K562 (cell line): ENCODE results near the gene TRAF3IP1. TPM values are rescaled to one million over a fixed set of nuclear protein-coding genes. Genes with fewer than 3 reads are reported as not detected.

Experiments
- ATAC-seq: fragments of 200-7000 bp; cut with Tn5 transposase; 3 replicates; pipeline ENCODE4 v1.9.1; 2020; ENCODE audit warnings: moderate library complexity
- BruUV-seq: library from RNA; stranded (reverse); fragments of 400-500 nt; replicated peaks from 2 replicates; lab custom pipeline; 2021; lab: Mats Ljungman, UMichigan
- CTCF ChIA-PET: fragments of 300-600 bp; formaldehyde crosslinking; extraction: SDS; loops from one replicate; lab custom pipeline; 2021; ENCODE audit warnings: low intra/inter-chr PET ratio; lab: Yijun Ruan, JAX
- POLR2A ChIA-PET: fragments of 300-600, 350-650 bp; sonication (Branson Sonifier 250); formaldehyde crosslinking; extraction: SDS; loops from one replicate; lab custom pipeline; 2021; ENCODE audit warnings: antibody characterized with exemption, inconsistent platforms; lab: Yijun Ruan, JAX
- DNase-seq, 4 experiments: peaks; one replicate each; pipeline versions ENCODE4 v3.0.0 to v3.0.0-alpha.2; 2011 to 2018; ENCODE audit warnings: low spot score in 3 of 4, mixed read lengths in 3 of 4; ENCODE audit errors: extremely low read depth in 1 of 4
- FAIRE-seq: peaks from 2 replicates; lab custom pipeline; 2011; peaks lifted over from hg19 to GRCh38; lab: Jason Lieb, UNC
- H2AFZ ChIP-seq: 2 replicates; pipeline ENCODE4 v1.6.0; 2011; ENCODE audit warnings: low read depth, low read length, control low read depth, inconsistent platforms
- H3K27ac ChIP-seq: fragments of 200-600 bp; 3 replicates; pipeline ENCODE4 v1.8.0; 2011; ENCODE audit warnings: low read depth, mild to moderate bottlenecking, control low read depth, inconsistent platforms, low read length, moderate library complexity, mixed read lengths; ENCODE audit errors: extremely low read depth
- H3K27me3 ChIP-seq, 2 experiments: fragments of 300-600 bp in 1 of 2; 2 replicates in 1 of 2; 3 replicates in 1 of 2; pipeline versions ENCODE4 v1.6.0 to v1.8.0; 2011; ENCODE audit warnings: inconsistent platforms in 2 of 2, low read length in 2 of 2, mild to moderate bottlenecking in 1 of 2, mixed read lengths in 1 of 2, moderate library complexity in 1 of 2; ENCODE audit not compliant: control insufficient read depth in 2 of 2, insufficient read depth in 2 of 2
- H3K36me3 ChIP-seq: fragments of 300-600 bp; 3 replicates; pipeline ENCODE4 v1.8.0; 2011; ENCODE audit warnings: mild to moderate bottlenecking, low read length, inconsistent platforms; ENCODE audit not compliant: control insufficient read depth, insufficient read depth
- H3K4me1 ChIP-seq, 2 experiments: fragments of 200-600 bp in 1 of 2; replicated peaks in 1 of 2; 2 replicates in 1 of 2; 3 replicates in 1 of 2; pipeline versions ENCODE4 v1.5.1 to v1.8.0; 2011; ENCODE audit warnings: inconsistent platforms in 2 of 2, low read length in 2 of 2, mild to moderate bottlenecking in 1 of 2, mixed read lengths in 1 of 2, moderate library complexity in 1 of 2; ENCODE audit not compliant: control insufficient read depth in 2 of 2, insufficient read depth in 2 of 2
- H3K4me2 ChIP-seq: 2 replicates; pipeline ENCODE4 v1.6.1; 2011; ENCODE audit warnings: low read length, control low read depth, inconsistent platforms, mixed read lengths; ENCODE audit not compliant: insufficient read depth
- H3K4me3 ChIP-seq: fragments of 200-600 bp; sonication (generic), shearing (Covaris generic); 2 replicates; pipeline ENCODE4 v1.5.1; 2016; ENCODE audit warnings: control low read depth, inconsistent platforms
- H3K79me2 ChIP-seq: fragments of 200-600 bp; 3 replicates; pipeline ENCODE4 v1.8.0; 2011; ENCODE audit warnings: low read length, inconsistent platforms; ENCODE audit not compliant: control insufficient read depth, insufficient read depth
- H3K9ac ChIP-seq, 2 experiments: 2 replicates each; pipeline versions ENCODE4 v1.6.0 to v1.6.1; 2011; ENCODE audit warnings: low read depth in 2 of 2, low read length in 2 of 2, control low read depth in 1 of 2, inconsistent platforms in 1 of 2, mild to moderate bottlenecking in 1 of 2, mixed read lengths in 1 of 2; ENCODE audit not compliant: insufficient read depth in 1 of 2
- H3K9me1 ChIP-seq: one replicate; pipeline ENCODE4 v1.6.0; 2011; ENCODE audit warnings: inconsistent platforms, mild to moderate bottlenecking, low read length, moderate library complexity; ENCODE audit not compliant: control insufficient read depth, insufficient read depth
- H3K9me3 ChIP-seq: replicated peaks from 2 replicates; pipeline ENCODE4 v1.5.1; 2011; ENCODE audit warnings: low read depth, low read length, inconsistent platforms; ENCODE audit not compliant: control insufficient read depth, insufficient read depth
- H4K20me1 ChIP-seq: replicated peaks from 2 replicates; pipeline ENCODE4 v1.6.1; 2011; ENCODE audit warnings: low read length, inconsistent platforms, mixed read lengths; ENCODE audit not compliant: control insufficient read depth, insufficient read depth
- MAFG ChIP-seq: fragments of 450-650 bp; conservative IDR thresholded peaks from 2 replicates; pipeline ENCODE4 v1.6.1; 2016; ENCODE audit warnings: missing genetic modification characterization, missing compliant biosample characterization
- MECOM ChIP-seq: fragments of 250-450 bp; sonication (Bioruptor Pico); IDR thresholded peaks from 2 replicates; pipeline ENCODE4 v1.8.0; 2022; ENCODE audit warnings: inconsistent platforms
- PCBP1 ChIP-seq: fragments of 200-400 bp; formaldehyde crosslinking; IDR thresholded peaks from 2 replicates; pipeline ENCODE4 v1.6.1; 2018; ENCODE audit warnings: mild to moderate bottlenecking, low read depth, low read length; ENCODE audit not compliant: poor library complexity, severe bottlenecking
- POLR3A ChIP-seq: IDR thresholded peaks from 2 replicates; pipeline ENCODE4 v1.6.1; 2011; ENCODE audit warnings: borderline replicate concordance, mild to moderate bottlenecking, moderate library complexity; ENCODE audit not compliant: insufficient read length, insufficient read depth; ENCODE audit errors: extremely low read depth
- PYGO2 ChIP-seq: fragments of 450-650 bp; IDR thresholded peaks from 2 replicates; pipeline ENCODE4 v1.6.1; 2016; ENCODE audit warnings: mild to moderate bottlenecking, missing genetic modification characterization, moderate library complexity, missing compliant biosample characterization
- RUNX1 ChIP-seq: sonication (generic); IDR thresholded peaks from 2 replicates; pipeline ENCODE4 v1.6.1; 2016; ENCODE audit warnings: antibody characterized with exemption, low read depth
- SMARCA4 ChIP-seq: fragments of 450-650 bp; IDR thresholded peaks from 2 replicates; pipeline ENCODE4 v1.6.1; 2016
- TRIM28 ChIP-seq: fragments of 450-650 bp; IDR thresholded peaks from 2 replicates; pipeline ENCODE4 v1.6.1; 2017
- U2AF2 ChIP-seq: fragments of 200-400 bp; formaldehyde crosslinking; optimal IDR thresholded peaks from 2 replicates; pipeline ENCODE3; 2017; ENCODE audit warnings: low read depth, mild to moderate bottlenecking, low read length
- XRCC4 ChIP-seq: IDR thresholded peaks from one replicate; pipeline ENCODE4 v1.6.1; 2011; ENCODE audit not compliant: insufficient read depth, insufficient read length; ENCODE audit errors: extremely low read depth
- ZNF23 ChIP-seq: fragments of 250-450 bp; sonication (Bioruptor Pico); IDR thresholded peaks from 2 replicates; pipeline ENCODE4 v1.4.0; 2020; ENCODE audit warnings: mild to moderate bottlenecking
- ZNF384 ChIP-seq: IDR thresholded peaks from 2 replicates; pipeline ENCODE4 v1.6.1; 2012; ENCODE audit warnings: low read depth, low read length, improper control_type of control experiment
- WGBS: fragments of 100-300 bp; shearing (Covaris generic); methylation state at CpG from one replicate; pipeline ENCODE4 v1.1.6; 2016; ENCODE audit warnings: low coverage, mixed read lengths; ENCODE audit not compliant: insufficient coverage; ENCODE audit errors: missing lambda C conversion rate; 5-methylcytosine and 5-hydroxymethylcytosine counted together
- in situ Hi-C: fragments of 300-500 bp; cut with MboI; formaldehyde crosslinking; loops from 4 replicates; pipeline ENCODE4 v1.15.0; 2018; ENCODE audit warnings: inconsistent platforms, mixed read lengths
- intact Hi-C: fragments of 100-400 bp; cut with micrococcal nuclease; formaldehyde crosslinking; loops from 2 replicates; pipeline ENCODE4 v1.14.2; 2022
- polyA plus RNA-seq, 8 experiments: library from polyadenylated mRNA; depleted of rRNA in 4 of 8; stranded (reverse) in 5 of 8; unstranded in 3 of 8; fragments of >200 nt; fragmentation: Nextera tagmentation in 2 of 8; fragmentation: Illumina TruSeq in 1 of 8; extraction: Ambion mirVana in 2 of 8; extraction: Trizol in 1 of 8; gene quantifications; 2 replicates each; pipeline versions ENCODE4 v1.2.1 to v1.2.3, GENCODE V29; 2011 to 2014; ENCODE audit warnings: inconsistent platforms in 1 of 8, missing spikeins in 1 of 8
- total RNA-seq, 7 experiments: library from RNA; depleted of rRNA in 6 of 7; stranded (reverse); fragments of >200 nt in 6 of 7; fragmentation: Illumina TruSeq in 2 of 7; extraction: Trizol in 2 of 7; gene quantifications; 2 replicates each; pipeline versions ENCODE4 v1.2.1 to v1.2.3, GENCODE V29; 2011 to 2021; ENCODE audit warnings: low replicate concordance in 1 of 7
- TF ChIP-seq, protein P1 (sequence below): fragments of 250-450 bp; sonication (Bioruptor Pico); IDR thresholded peaks from 2 replicates; pipeline ENCODE4 v1.8.0; 2022; ENCODE audit warnings: moderate library complexity, mild to moderate bottlenecking, inconsistent platforms
- TF ChIP-seq, protein P2 (sequence below): fragments of 200-800 bp; sonication (Bioruptor generic); IDR thresholded peaks from 2 replicates; pipeline ENCODE4 v1.6.1; 2017; ENCODE audit warnings: missing genetic modification characterization, missing compliant biosample characterization
- TF ChIP-seq, protein P3 (sequence below): fragments of 250-450 bp; sonication (Bioruptor Pico); IDR thresholded peaks from 2 replicates; pipeline ENCODE4 v1.8.0; 2022; ENCODE audit warnings: inconsistent platforms, mild to moderate bottlenecking, moderate library complexity, borderline replicate concordance

The TRAF3IP1 gene
- total and polyA plus RNA-seq, 9 of the 15 experiments (the other 6 are each of a cell fraction or from before 2014, with no cell fraction given) = 1.3 to 7.4 (median 3.4) TPM

DNA sequence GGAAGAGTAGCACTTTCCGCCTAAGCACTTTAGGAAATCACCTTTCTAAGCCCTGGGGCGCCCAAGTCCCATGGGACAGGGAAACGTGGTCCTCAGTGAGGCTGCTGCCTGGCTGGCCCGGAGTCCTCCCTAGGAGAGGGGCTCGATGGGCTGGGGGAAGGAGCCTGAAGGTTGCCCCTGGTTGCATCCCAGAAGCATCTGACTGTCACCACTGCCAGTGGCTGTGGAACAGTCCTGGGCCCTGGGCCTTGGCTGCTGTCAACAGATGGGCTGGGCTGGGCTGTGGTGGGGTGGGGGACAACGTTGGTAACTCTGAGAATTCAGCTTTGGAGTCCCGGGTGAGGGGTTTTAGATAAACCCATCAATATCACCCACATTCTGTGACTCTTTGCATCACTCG lies 128.9 kb downstream of the TRAF3IP1 start:
- ATAC-seq (no peak), FAIRE-seq (no peak), DNase-seq (no peak)
- Histone ChIP-seq H3K79me2 (peaks cover under 1% of the 10 kb centered on the region; the same call in 2 of the 3 replicates), H3K4me2 (no peak overlapping the region), H3K4me1 (no peaks in the 10 kb centered on the region), H3K27ac (no peak overlapping the region), H3K4me3 (no peak overlapping the region), H3K9me3 (no peaks in the 10 kb centered on the region), H4K20me1 (no peaks in the 10 kb centered on the region), H3K9ac (no peak overlapping the region), H2AFZ (no peak overlapping the region), H3K27me3 (no peaks in the 10 kb centered on the region), H3K36me3 (peaks cover 85% of the 10 kb centered on the region), H3K9me1 (no peaks in the 10 kb centered on the region)
- in situ Hi-C loops = no loop called here
- TF ChIP-seq RUNX1 = no peak
- TF ChIP-seq MECOM = no peak
- TF ChIP-seq, protein P1, sequence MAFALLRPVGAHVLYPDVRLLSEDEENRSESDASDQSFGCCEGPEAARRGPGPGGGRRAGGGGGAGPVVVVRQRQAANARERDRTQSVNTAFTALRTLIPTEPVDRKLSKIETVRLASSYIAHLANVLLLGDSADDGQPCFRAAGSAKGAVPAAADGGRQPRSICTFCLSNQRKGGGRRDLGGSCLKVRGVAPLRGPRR (CRISPR knock-in tag) = no peak
- TF ChIP-seq MAFG (tag) = no peak
- no peak for TF ChIP-seq TRIM28
- TF ChIP-seq SMARCA4 = no peak
- no peak for TF ChIP-seq ZNF384
- no peak for TF ChIP-seq ZNF23 (CRISPR knock-in tag)
- TF ChIP-seq, protein P2, sequence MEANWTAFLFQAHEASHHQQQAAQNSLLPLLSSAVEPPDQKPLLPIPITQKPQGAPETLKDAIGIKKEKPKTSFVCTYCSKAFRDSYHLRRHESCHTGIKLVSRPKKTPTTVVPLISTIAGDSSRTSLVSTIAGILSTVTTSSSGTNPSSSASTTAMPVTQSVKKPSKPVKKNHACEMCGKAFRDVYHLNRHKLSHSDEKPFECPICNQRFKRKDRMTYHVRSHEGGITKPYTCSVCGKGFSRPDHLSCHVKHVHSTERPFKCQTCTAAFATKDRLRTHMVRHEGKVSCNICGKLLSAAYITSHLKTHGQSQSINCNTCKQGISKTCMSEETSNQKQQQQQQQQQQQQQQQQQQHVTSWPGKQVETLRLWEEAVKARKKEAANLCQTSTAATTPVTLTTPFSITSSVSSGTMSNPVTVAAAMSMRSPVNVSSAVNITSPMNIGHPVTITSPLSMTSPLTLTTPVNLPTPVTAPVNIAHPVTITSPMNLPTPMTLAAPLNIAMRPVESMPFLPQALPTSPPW = no peak
- no peak for TF ChIP-seq POLR3A
- TF ChIP-seq, protein P3, sequence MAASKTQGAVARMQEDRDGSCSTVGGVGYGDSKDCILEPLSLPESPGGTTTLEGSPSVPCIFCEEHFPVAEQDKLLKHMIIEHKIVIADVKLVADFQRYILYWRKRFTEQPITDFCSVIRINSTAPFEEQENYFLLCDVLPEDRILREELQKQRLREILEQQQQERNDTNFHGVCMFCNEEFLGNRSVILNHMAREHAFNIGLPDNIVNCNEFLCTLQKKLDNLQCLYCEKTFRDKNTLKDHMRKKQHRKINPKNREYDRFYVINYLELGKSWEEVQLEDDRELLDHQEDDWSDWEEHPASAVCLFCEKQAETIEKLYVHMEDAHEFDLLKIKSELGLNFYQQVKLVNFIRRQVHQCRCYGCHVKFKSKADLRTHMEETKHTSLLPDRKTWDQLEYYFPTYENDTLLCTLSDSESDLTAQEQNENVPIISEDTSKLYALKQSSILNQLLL (CRISPR knock-in tag) = no peak
- no peak for TF ChIP-seq PYGO2 (tag)
- no peak for TF ChIP-seq U2AF2
- no peak for TF ChIP-seq XRCC4
- TF ChIP-seq PCBP1 = no peak
- intact Hi-C loops = no loop called here
- ChIA-PET CTCF (no interaction called here), POLR2A (interaction anchor here (0.6 to 0.9 kb wide), 3 partner anchors 9 to 274 kb away, joined by 3 read pairs; no protein-coding TSS in a partner anchor)
- WGBS = 98% methylated on average over 4 of the region's 8 CpGs
- no TSS peak for BruUV-seq
